Cardiac fibroblast (primary cell): Measurements from ENCODE around the gene ZNF385D.

Experiments used
- DNase-seq, 2 donors: peaks; one replicate each; pipeline versions ENCODE4 v3.0.0 to v3.0.0-alpha.2; 2010; ENCODE audit warnings: low read depth in 2 of 2
- H3K4me3 ChIP-seq, 2 donors: replicated peaks in 1 of 2; 1 replicate in 1 of 2; 2 replicates in 1 of 2; pipeline ENCODE4 v1.5.1; 2011; ENCODE audit warnings: low read depth in 2 of 2, low read length in 2 of 2, mild to moderate bottlenecking in 2 of 2, moderate library complexity in 1 of 2
- CTCF ChIP-seq: IDR thresholded peaks from one replicate; pipeline ENCODE4 v1.5.1; 2011; ENCODE audit warnings: low read depth, mild to moderate bottlenecking, low read length, inconsistent platforms

ZNF385D gene

GRCh38 chr3:21534462-21534861, 216.5 kb downstream of the ZNF385D start:
- no peak for DNase-seq
- no peak overlapping the region for H3K4me3 ChIP-seq
- no peak for TF ChIP-seq CTCF

- DNase-seq: no peak
- no peak overlapping the region for H3K4me3 ChIP-seq
- TF ChIP-seq CTCF: no peak
These were observed 218.0 kb downstream of the ZNF385D start for GRCh38 chr3:21533002-21533401.

- TF ChIP-seq CTCF: no peak
- no peak overlapping the region for H3K4me3 ChIP-seq
- no peak for DNase-seq
These were observed 219.1 kb downstream of the ZNF385D start for GRCh38 chr3:21531909-21532308.

- DNase-seq: no peak
- no peak overlapping the region for H3K4me3 ChIP-seq
- no peak for TF ChIP-seq CTCF
These were observed 222.6 kb downstream of the ZNF385D start for GRCh38 chr3:21528291-21528995.

- no peak for DNase-seq
- H3K4me3 ChIP-seq: no peak overlapping the region
- no peak for TF ChIP-seq CTCF
These were observed 224.5 kb downstream of the ZNF385D start for GRCh38 chr3:21526461-21526860.

- no peak for TF ChIP-seq CTCF
- DNase-seq: no peak
- H3K4me3 ChIP-seq: no peak overlapping the region
These were observed 226.9 kb downstream of the ZNF385D start for GRCh38 chr3:21524133-21524532.
